Measurements from ENCODE around the gene KLF17. TPM values are rescaled to one million over a fixed set of nuclear protein-coding genes. Genes with fewer than 3 reads are reported as not detected.

Gene KLF17
- total RNA-seq, 2 experiments from 2014 or later, result not detected

DNA sequence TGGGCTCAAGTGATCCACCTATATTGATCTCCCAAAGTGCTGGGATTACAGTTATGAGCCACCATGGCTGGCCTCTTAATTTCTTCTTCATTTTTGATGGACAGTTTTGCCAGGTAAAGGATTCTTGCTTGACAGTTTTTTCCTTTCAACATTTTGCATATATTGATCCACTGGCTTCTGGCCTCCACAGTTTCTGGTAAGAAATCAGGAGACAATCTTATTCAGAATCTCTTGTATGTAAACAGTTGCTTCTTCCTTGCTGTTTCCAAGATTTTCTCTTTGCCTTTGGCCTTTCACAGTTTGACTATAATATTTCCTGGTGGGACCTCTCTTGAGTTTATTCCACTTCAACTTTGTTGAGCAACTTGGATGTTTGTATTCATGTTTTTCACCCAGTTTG is 42.9 kb downstream of the KLF17 start:
- H3K4me3 Mint-ChIP-seq, result no peak overlapping the region
- ATAC-seq, result no peak
- no peaks in the 10 kb centered on the region for H3K36me3 Mint-ChIP-seq (ENCODE audit: low read depth)
- CTCF ChIA-PET, result no interaction called here
- intact Hi-C loops (cut with micrococcal nuclease), result no loop called here
- H3K9me3 Mint-ChIP-seq, result peaks cover 2% of the 10 kb centered on the region
- TF ChIP-seq, protein P1, sequence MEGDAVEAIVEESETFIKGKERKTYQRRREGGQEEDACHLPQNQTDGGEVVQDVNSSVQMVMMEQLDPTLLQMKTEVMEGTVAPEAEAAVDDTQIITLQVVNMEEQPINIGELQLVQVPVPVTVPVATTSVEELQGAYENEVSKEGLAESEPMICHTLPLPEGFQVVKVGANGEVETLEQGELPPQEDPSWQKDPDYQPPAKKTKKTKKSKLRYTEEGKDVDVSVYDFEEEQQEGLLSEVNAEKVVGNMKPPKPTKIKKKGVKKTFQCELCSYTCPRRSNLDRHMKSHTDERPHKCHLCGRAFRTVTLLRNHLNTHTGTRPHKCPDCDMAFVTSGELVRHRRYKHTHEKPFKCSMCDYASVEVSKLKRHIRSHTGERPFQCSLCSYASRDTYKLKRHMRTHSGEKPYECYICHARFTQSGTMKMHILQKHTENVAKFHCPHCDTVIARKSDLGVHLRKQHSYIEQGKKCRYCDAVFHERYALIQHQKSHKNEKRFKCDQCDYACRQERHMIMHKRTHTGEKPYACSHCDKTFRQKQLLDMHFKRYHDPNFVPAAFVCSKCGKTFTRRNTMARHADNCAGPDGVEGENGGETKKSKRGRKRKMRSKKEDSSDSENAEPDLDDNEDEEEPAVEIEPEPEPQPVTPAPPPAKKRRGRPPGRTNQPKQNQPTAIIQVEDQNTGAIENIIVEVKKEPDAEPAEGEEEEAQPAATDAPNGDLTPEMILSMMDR (IDR thresholded peaks at IDR 0.05), result no peak
- DNase-seq, result no peak
- H3K27ac Mint-ChIP-seq, result no peak overlapping the region
- H3K4me1 Mint-ChIP-seq (ENCODE audit: low read depth), result no peaks in the 10 kb centered on the region
- POLR2A ChIA-PET, result no interaction called here
- peaks cover 2% of the 10 kb centered on the region for H3K27me3 Mint-ChIP-seq

DNA sequence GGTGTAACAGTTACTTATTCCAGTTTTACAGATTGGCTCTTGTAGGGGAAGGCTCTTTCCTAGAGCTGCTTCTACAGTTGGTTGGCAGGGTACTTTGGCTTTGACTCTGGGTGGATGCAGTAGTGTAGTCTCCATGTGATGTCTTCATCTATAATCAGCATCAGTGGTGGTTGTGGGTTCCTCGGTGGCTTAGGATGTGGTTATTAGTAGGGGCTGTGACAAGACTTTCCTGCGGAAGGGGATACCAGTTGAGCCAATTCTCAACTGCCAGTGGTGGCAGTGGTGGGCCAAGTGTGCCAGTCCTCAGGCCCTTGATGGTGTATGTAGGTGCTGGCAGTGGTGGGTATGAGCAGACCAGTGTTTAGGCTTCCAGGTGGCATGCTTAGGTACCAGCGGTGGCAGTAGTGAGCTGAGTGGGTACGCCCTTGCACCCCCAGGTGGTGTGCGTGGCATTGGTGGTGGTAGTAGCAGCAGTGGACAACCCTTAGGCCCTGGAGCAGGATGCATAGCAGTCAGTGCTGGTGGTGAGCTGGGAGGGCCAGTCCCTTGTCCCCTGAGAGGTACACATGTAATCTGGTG is 50.0 kb downstream of the KLF17 start:
- Mint-ChIP-seq H3K27ac (no peak overlapping the region), H3K27me3 (peaks cover 2% of the 10 kb centered on the region), H3K4me1 (ENCODE audit: low read depth) (no peaks in the 10 kb centered on the region), H3K36me3 (ENCODE audit: low read depth) (no peaks in the 10 kb centered on the region), H3K9me3 (peaks cover 1% of the 10 kb centered on the region), H3K4me3 (no peak overlapping the region)
- peak; percentile 13 for DNase-seq
- TF ChIP-seq, protein P1 (IDR thresholded peaks at IDR 0.05), result no peak
- CTCF ChIA-PET, result interaction anchor here (1.6 kb wide), 1 partner anchor 9 kb away, joined by 3 read pairs; no protein-coding TSS in a partner anchor
- ATAC-seq, result no peak
- POLR2A ChIA-PET, result no interaction called here
- intact Hi-C loops (cut with micrococcal nuclease), result no loop called here

GRCh38 chr1:44170281-44170823 is 51.7 kb downstream of the KLF17 start:
- ChIA-PET POLR2A (interaction anchor here (0.6 kb wide), 1 partner anchor 24 kb away, joined by 4 read pairs; no protein-coding TSS in a partner anchor), CTCF (no interaction called here)
- DNase-seq (no peak), ATAC-seq (no peak)
- intact Hi-C loops (cut with micrococcal nuclease), result no loop called here
- TF ChIP-seq, protein P1 (IDR thresholded peaks at IDR 0.05), result no peak
- no peak overlapping the region for H3K27ac Mint-ChIP-seq
- H3K27me3 Mint-ChIP-seq, result peaks cover 6% of the 10 kb centered on the region
- H3K4me3 Mint-ChIP-seq, result no peak overlapping the region
- H3K4me1 Mint-ChIP-seq (ENCODE audit: low read depth), result no peaks in the 10 kb centered on the region
- H3K9me3 Mint-ChIP-seq, result peaks cover 6% of the 10 kb centered on the region
- H3K36me3 Mint-ChIP-seq (ENCODE audit: low read depth), result no peaks in the 10 kb centered on the region

DNA sequence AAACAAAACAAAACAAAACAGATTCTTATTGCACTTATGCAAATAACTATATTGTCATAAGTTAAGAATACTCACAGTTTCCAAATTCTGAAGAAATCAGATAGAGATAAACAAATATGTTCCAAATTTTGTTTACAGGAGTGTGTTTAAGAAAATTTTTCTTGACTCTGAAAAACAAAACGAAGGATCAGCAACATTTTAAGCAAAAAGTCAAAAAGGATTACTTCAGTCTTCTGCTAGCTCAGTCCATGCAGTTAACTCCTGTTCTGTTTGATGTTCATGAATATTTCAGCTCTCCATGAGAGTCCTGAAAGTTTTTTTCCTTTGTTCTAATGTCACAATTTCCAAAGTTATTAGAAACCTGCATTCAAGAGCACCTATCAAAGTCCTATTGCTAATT is 56.0 kb downstream of the KLF17 start:
- ChIA-PET CTCF (interaction anchor here (1.1 kb wide), 1 partner anchor 11 kb away, joined by 3 read pairs; no protein-coding TSS in a partner anchor), POLR2A (no interaction called here)
- ATAC-seq (no peak), DNase-seq (no peak)
- Mint-ChIP-seq H3K27ac (no peak overlapping the region), H3K4me3 (no peak overlapping the region), H3K27me3 (peaks cover 5% of the 10 kb centered on the region), H3K4me1 (ENCODE audit: low read depth) (no peaks in the 10 kb centered on the region), H3K9me3 (peaks cover 4% of the 10 kb centered on the region), H3K36me3 (ENCODE audit: low read depth) (no peaks in the 10 kb centered on the region)
- intact Hi-C loops (cut with micrococcal nuclease), result no loop called here
- TF ChIP-seq, protein P1 (IDR thresholded peaks at IDR 0.05), result no peak

Other genes with a start within 250 kb of the KLF17 start
- under 1 TPM; 0.36 to 0.68 TPM for gene ARTN, start 185.0 kb upstream of the KLF17 start, total RNA-seq
- 10 to 100 TPM; 16.2 to 16.5 TPM for gene IPO13, start 171.9 kb upstream of the KLF17 start, total RNA-seq
- gene DPH2, start 148.8 kb upstream of the KLF17 start, total RNA-seq, result 10 to 100 TPM; 29.6 to 34.1 TPM
- 10 to 100 TPM; 67.6 to 75.5 TPM for gene ATP6V0B, start 143.9 kb upstream of the KLF17 start, total RNA-seq
- gene B4GALT2, start 139.6 kb upstream of the KLF17 start, total RNA-seq, result 10 to 100 TPM; 35.4 to 35.5 TPM
- 1 to 10 TPM; 1.4 to 1.8 TPM for gene CCDC24, start 127.2 kb upstream of the KLF17 start, total RNA-seq
- gene SLC6A9, start 87.4 kb upstream of the KLF17 start, total RNA-seq, result 1 to 10 TPM; 6.5 to 7.4 TPM
- gene KLF18, start 22.8 kb downstream of the KLF17 start, total RNA-seq, result not detected
- gene DMAP1, start 94.7 kb downstream of the KLF17 start, total RNA-seq, result 10 to 100 TPM; 26.5 to 29.6 TPM
- gene ERI3, start 236.4 kb downstream of the KLF17 start, total RNA-seq, result 10 to 100 TPM; 42.3 to 43.3 TPM

Measured in activated CD8-positive, alpha-beta T cell treated with anti-CD3 and anti-CD28 coated beads for 36 hours (primary cell).